Liver (tissue), 9 donors: ENCODE data around the gene NIPAL3. TPM values are rescaled to one million over a fixed set of nuclear protein-coding genes. Genes with fewer than 3 reads are reported as not detected.

Experiments used
- DNase-seq: peaks from one replicate; pipeline ENCODE4 v3.0.0-alpha.2; 2017; ENCODE audit warnings: low spot score
- H3K27ac ChIP-seq, 2 donors: one replicate each; pipeline ENCODE4 v1.7.0; 2013; ENCODE audit warnings: inconsistent platforms in 2 of 2, low read length in 2 of 2, control low read depth in 1 of 2, low read depth in 1 of 2, mild to moderate bottlenecking in 1 of 2
- H3K27me3 ChIP-seq, 4 donors: one replicate each; pipeline versions ENCODE4 v1.6.1 to v1.7.0; 2013; ENCODE audit warnings: low read length in 3 of 4, inconsistent platforms in 1 of 4, mild to moderate bottlenecking in 1 of 4, moderate library complexity in 1 of 4; ENCODE audit not compliant: control insufficient read depth in 4 of 4, insufficient read depth in 4 of 4
- H3K36me3 ChIP-seq, 4 donors: one replicate each; pipeline versions ENCODE4 v1.6.1 to v1.7.0; 2013; ENCODE audit warnings: low read length in 3 of 4, mild to moderate bottlenecking in 3 of 4, low read depth in 1 of 4, moderate library complexity in 1 of 4; ENCODE audit not compliant: control insufficient read depth in 4 of 4, insufficient read depth in 3 of 4
- H3K4me1 ChIP-seq, 4 donors: one replicate each; pipeline versions ENCODE4 v1.6.1 to v1.7.0; 2013; ENCODE audit warnings: low read length in 3 of 4, mild to moderate bottlenecking in 3 of 4, moderate library complexity in 1 of 4; ENCODE audit not compliant: control insufficient read depth in 4 of 4, insufficient read depth in 4 of 4
- H3K4me3 ChIP-seq, 3 donors: one replicate each; pipeline versions ENCODE4 v1.6.1 to v1.7.0; 2013; ENCODE audit warnings: low read length in 3 of 3, control low read depth in 1 of 3, low read depth in 1 of 3, mild to moderate bottlenecking in 1 of 3
- H3K9ac ChIP-seq, 2 donors: one replicate each; pipeline ENCODE4 v1.7.0; 2013; ENCODE audit warnings: low read length in 2 of 2, mild to moderate bottlenecking in 2 of 2, moderate library complexity in 2 of 2, control low read depth in 1 of 2, low read depth in 1 of 2
- H3K9me3 ChIP-seq, 4 donors: one replicate each; pipeline versions ENCODE4 v1.6.1 to v1.7.0; 2013; ENCODE audit warnings: low read length in 3 of 4; ENCODE audit not compliant: control insufficient read depth in 4 of 4
- ATF3 ChIP-seq: IDR thresholded peaks from 2 replicates; pipeline ENCODE4 v1.6.1; 2016; ENCODE audit warnings: antibody characterized with exemption
- CTCF ChIP-seq: fragments of 150-350 bp; IDR thresholded peaks from 2 replicates; pipeline ENCODE4 v1.5.1; 2017; ENCODE audit warnings: improper control_type of control experiment, low read depth, low read length; ENCODE audit not compliant: missing input control
- EGR1 ChIP-seq, 2 donors: IDR thresholded peaks; 2 replicates each; pipeline ENCODE4 v1.6.1; 2016 to 2018; ENCODE audit warnings: antibody characterized with exemption in 2 of 2, low read depth in 2 of 2
- FOXA1 ChIP-seq: IDR thresholded peaks from 2 replicates; pipeline ENCODE4 v1.6.1; 2016; ENCODE audit warnings: antibody characterized with exemption
- FOXA2 ChIP-seq: IDR thresholded peaks from 2 replicates; pipeline ENCODE4 v1.6.1; 2016; ENCODE audit warnings: antibody characterized with exemption
- GABPA ChIP-seq, 2 donors: IDR thresholded peaks in 1 of 2; conservative IDR thresholded peaks in 1 of 2; 2 replicates each; pipeline ENCODE4 v1.6.1; 2016; ENCODE audit warnings: antibody characterized with exemption in 2 of 2, mild to moderate bottlenecking in 1 of 2, moderate library complexity in 1 of 2
- HNF4A ChIP-seq, 2 donors: conservative IDR thresholded peaks; 2 replicates each; pipeline ENCODE4 v1.6.1; 2016; ENCODE audit warnings: antibody characterized with exemption in 2 of 2, mild to moderate bottlenecking in 2 of 2
- HNF4G ChIP-seq: IDR thresholded peaks from 2 replicates; pipeline ENCODE4 v1.6.1; 2016; ENCODE audit warnings: antibody characterized with exemption
- JUND ChIP-seq, 2 donors: IDR thresholded peaks; 2 replicates each; pipeline ENCODE4 v1.6.1; 2016; ENCODE audit warnings: antibody characterized with exemption in 2 of 2
- MAX ChIP-seq: IDR thresholded peaks from 2 replicates; pipeline ENCODE4 v1.6.1; 2016; ENCODE audit warnings: antibody characterized with exemption
- NR2F2 ChIP-seq: IDR thresholded peaks from 2 replicates; pipeline ENCODE4 v1.6.1; 2016; ENCODE audit warnings: antibody characterized with exemption
- RAD21 ChIP-seq, 2 donors: IDR thresholded peaks; 2 replicates each; pipeline ENCODE4 v1.6.1; 2016; ENCODE audit warnings: antibody characterized with exemption in 2 of 2, mild to moderate bottlenecking in 2 of 2
- REST ChIP-seq: IDR thresholded peaks from 2 replicates; pipeline ENCODE4 v1.6.1; 2016; ENCODE audit warnings: antibody characterized with exemption, mild to moderate bottlenecking
- RXRA ChIP-seq, 2 donors: IDR thresholded peaks; 2 replicates each; pipeline ENCODE4 v1.6.1; 2017 to 2018; ENCODE audit warnings: antibody characterized with exemption in 2 of 2, mild to moderate bottlenecking in 1 of 2
- SP1 ChIP-seq: IDR thresholded peaks from 2 replicates; pipeline ENCODE4 v1.6.1; 2018; ENCODE audit warnings: antibody characterized with exemption, mild to moderate bottlenecking
- TAF1 ChIP-seq: conservative IDR thresholded peaks from 2 replicates; pipeline ENCODE4 v1.6.1; 2016; ENCODE audit warnings: antibody characterized with exemption, mild to moderate bottlenecking
- YY1 ChIP-seq: IDR thresholded peaks from 2 replicates; pipeline ENCODE4 v1.6.1; 2016; ENCODE audit warnings: antibody characterized with exemption, mild to moderate bottlenecking
- WGBS: extraction: QIAGEN DNeasy Blood & Tissue Kit; methylation state at CpG from one replicate; pipeline ENCODE4 v1.1.7; 2013; 5-methylcytosine and 5-hydroxymethylcytosine counted together
- polyA plus RNA-seq, 2 donors: library from polyadenylated mRNA; stranded (reverse) in 1 of 2; unstranded in 1 of 2; fragments of 200-250 nt in 1 of 2; fragments of >200 nt in 1 of 2; fragmentation: Nextera tagmentation in 1 of 2; extraction: Ambion mirVana in 1 of 2; gene quantifications; one replicate each; pipeline versions ENCODE4 v1.2.1 to v1.2.3, GENCODE V29; 2013 to 2015
- total RNA-seq, 2 donors: library from RNA; depleted of rRNA; stranded (reverse); fragments of >200 nt; gene quantifications; one replicate each; pipeline ENCODE4 v1.2.3, GENCODE V29; 2014
- donor health status: healthy.
- donor health status: healthy.
- donor health status: healthy.
- donor health status: healthy.
- donor health status: healthy.

NIPAL3 gene
- total and polyA plus RNA-seq, 4 donors = 3.0 to 12.0 (median 6.0) TPM

- TF ChIP-seq CTCF = no peak
Measured at GRCh38 chr1:24503870-24504523, 88.4 kb downstream of the NIPAL3 start (continued).

- no peak for TF ChIP-seq HNF4A (conservative IDR thresholded peaks at IDR 0.05)
- TF ChIP-seq NR2F2 = no peak
- TF ChIP-seq CTCF = no peak
- no peak for TF ChIP-seq FOXA2
- no peak for TF ChIP-seq GABPA (IDR thresholded peaks at IDR 0.05 in 1 of 2, conservative IDR thresholded peaks at IDR 0.05 in 1 of 2)
- no peak for TF ChIP-seq RAD21 (IDR thresholded peaks at IDR 0.05)
- no peak for TF ChIP-seq FOXA1
- TF ChIP-seq EGR1 (IDR thresholded peaks at IDR 0.05; ENCODE audit: low read depth in 2 of 2) = no peak
- H3K9me3 ChIP-seq = no peaks in the 10 kb centered on the region
- H3K27ac ChIP-seq = no peak overlapping the region
- H3K4me1 ChIP-seq = peaks cover 0 to 15% (median 6%) of the 10 kb centered on the region in 4 donors
- H3K36me3 ChIP-seq = no peaks in the 10 kb centered on the region
- H3K27me3 ChIP-seq = no peaks in the 10 kb centered on the region
- H3K9ac ChIP-seq = no peak overlapping the region
- no peak overlapping the region for H3K4me3 ChIP-seq
- DNase-seq = no peak
- WGBS = 93% methylated on average over 4 of the region's 4 CpGs
Measured at GRCh38 chr1:24504560-24504959, 89.0 kb downstream of the NIPAL3 start.

GRCh38 chr1:24505816-24506215 lies 90.2 kb downstream of the NIPAL3 start:
- Histone ChIP-seq H3K4me3 (no peak overlapping the region), H3K9ac (no peak overlapping the region), H3K4me1 (peaks cover 0 to 15% (median 6%) of the 10 kb centered on the region in 4 donors), H3K9me3 (no peaks in the 10 kb centered on the region), H3K27me3 (no peaks in the 10 kb centered on the region), H3K36me3 (no peaks in the 10 kb centered on the region), H3K27ac (no peak overlapping the region)
- TF ChIP-seq SP1 (no peak), ATF3 (no peak), GABPA (IDR thresholded peaks at IDR 0.05 in 1 of 2, conservative IDR thresholded peaks at IDR 0.05 in 1 of 2) (no peak), FOXA2 (no peak), RXRA (IDR thresholded peaks at IDR 0.05) (no peak), MAX (no peak), JUND (IDR thresholded peaks at IDR 0.05) (no peak), FOXA1 (no peak), CTCF (no peak), TAF1 (no peak), NR2F2 (no peak), EGR1 (IDR thresholded peaks at IDR 0.05; ENCODE audit: low read depth in 2 of 2) (no peak), HNF4G (no peak), REST (no peak), YY1 (no peak)
- 97% methylated on average over 4 of the region's 4 CpGs for WGBS
- no peak for DNase-seq
